Inflammatory macrophage treated with lipopolysaccharide for 4 hours (primary cell): ENCODE results near the gene SLC15A5.

ENCODE experiments used
- DNase-seq: peaks from one replicate; pipeline ENCODE4 v3.0.0-alpha.2; 2020

SLC15A5 gene

DNA sequence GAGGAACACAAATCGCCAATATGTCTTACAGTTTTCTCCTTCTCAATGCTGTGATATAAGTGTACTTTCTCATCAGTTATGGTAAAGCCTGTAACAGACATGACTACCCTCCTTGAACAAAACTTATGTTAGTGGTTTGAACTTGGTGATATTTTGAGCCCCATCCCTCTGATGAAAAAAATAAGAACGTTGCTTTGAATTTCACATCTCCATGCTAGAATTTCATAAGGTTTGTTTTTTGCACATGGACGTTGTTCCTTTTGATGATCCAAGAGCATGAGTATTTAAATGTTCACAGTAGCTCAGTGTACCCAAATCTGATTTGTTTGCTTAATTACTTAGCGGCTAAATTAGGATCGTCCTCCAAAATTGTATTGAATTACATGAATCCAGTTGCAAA, at the start of gene SLC15A5:
TSS of gene SLC15A5 (minus strand) at position 101 of the 400 bp plus-strand sequence. CDS start at position 101, 0 bp downstream.
- DNase-seq, result no peak

DNA sequence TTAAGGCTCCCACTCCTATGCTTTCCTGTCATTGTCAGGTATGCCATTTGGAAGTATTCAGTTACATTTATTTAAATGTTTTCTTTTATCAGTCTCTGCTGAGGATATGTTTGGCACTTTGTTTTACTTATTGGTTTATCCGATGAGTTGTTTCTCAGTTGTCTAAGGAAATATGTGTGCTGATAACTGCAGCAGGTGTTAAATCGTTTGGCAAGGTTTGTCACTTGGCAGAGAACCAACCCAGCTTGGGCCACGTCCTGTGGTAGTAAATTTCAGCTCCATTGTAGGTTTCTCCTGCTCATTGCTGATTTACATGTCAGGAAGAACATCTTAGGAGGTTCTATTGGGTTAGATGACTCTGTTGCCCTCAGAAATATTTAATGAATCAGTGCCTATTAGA, 47.9 kb upstream of the SLC15A5 start:
- DNase-seq, result no peak

- no peak for DNase-seq
Measured at GRCh38 chr12:16324772-16325171, 47.3 kb upstream of the SLC15A5 start.

- DNase-seq, result no peak
Measured at GRCh38 chr12:16324272-16324671, 46.8 kb upstream of the SLC15A5 start.

GRCh38 chr12:16323638-16324037, 46.2 kb upstream of the SLC15A5 start:
- DNase-seq, result no peak

- DNase-seq, result no peak
Measured at GRCh38 chr12:16323010-16323409, 45.5 kb upstream of the SLC15A5 start.

GRCh38 chr12:16310934-16311333, 33.4 kb upstream of the SLC15A5 start:
- no peak for DNase-seq

DNA sequence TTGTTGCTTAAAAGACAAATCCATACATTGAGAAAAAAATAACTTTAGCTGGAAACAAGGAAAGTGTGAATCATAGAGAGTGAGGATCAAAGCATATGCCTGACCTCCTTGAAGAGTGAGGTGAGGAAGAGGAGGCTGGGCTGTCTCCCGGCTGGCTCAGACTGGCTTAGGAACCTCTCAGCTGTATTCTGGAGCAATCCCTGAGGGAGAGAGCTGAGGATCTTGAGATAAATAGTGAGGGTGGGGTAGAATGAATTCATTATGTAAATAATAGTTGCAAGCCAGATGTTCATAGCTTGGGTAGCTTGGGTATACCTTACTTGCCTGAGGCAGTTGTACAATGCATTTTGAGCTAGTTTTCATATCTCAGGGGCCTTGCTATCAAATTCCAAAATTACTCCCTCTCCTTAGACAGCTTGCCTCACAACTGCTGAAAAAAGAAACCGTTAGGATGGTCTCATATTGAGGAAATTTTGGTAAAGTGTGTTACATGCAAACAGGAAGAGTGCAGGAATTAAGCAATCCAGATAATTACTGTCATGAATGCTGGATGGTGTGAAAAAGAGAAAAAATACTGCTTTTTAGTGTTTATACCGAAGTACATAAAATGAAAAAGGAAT, 30.5 kb upstream of the SLC15A5 start:
- peak; percentile 7 for DNase-seq

- DNase-seq, result no peak
Measured at GRCh38 chr12:16303939-16304338, 26.5 kb upstream of the SLC15A5 start.

- no peak for DNase-seq
Measured at GRCh38 chr12:16300736-16301135, 23.3 kb upstream of the SLC15A5 start.

DNA sequence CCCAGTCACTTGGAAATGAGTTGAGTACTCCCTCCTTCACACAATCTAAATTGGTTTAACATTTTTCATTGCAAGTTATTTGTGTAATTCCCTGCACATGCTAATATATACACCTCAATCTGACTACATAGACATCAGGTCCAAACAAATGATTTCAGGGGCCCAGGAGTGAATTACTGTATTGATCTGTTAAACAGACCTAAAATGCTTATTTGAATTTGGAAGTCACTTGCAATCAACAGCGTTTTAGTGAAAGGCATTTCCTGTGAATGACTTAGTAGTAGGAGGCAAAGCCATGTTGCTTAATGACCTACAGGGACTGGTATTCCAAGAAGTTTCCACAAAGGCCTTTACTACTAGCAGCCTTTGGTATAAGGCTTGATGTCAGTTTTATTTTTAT, 22.6 kb upstream of the SLC15A5 start:
- DNase-seq, result no peak

DNA sequence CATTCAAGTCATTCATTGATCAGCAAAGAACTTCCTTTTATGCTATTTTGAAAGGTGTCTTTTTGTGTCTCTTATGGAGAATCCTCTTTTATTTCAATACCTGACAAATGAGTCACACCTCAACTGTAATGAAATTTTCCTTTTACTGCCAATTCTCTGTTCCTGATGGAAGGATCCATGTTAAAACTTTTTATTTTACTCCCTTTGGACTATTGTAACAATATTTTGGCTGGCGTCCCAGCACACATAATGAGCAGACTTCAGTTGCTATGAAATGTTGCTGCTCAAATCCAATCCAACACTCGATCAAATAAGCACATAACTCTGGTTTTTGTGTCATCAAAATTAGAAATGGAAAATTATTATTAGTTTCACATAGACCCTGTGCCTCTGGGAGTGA, 21.9 kb upstream of the SLC15A5 start:
- DNase-seq, result no peak

GRCh38 chr12:16297521-16297920, 20.0 kb upstream of the SLC15A5 start:
- DNase-seq, result no peak

GRCh38 chr12:16294376-16294956, 17.0 kb upstream of the SLC15A5 start:
- DNase-seq, result no peak

DNA sequence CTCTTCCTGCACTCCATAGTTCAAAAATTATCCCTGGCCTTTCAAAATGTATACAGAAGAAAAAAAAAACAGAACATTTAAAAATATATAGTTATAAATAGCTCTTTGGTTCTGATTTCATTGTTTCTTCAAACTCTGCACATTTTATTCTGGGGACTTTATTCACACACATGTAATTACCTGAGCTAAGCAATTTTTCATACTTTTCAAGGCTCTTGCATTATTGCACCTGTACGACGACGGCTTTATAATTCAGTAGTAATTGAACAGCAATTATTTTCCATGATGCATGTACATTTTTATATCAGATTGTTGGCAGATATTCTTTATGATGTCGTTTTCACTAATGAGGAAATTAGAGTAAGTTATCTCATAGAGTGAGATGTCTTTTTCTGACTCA, 13.5 kb upstream of the SLC15A5 start:
- no peak for DNase-seq

GRCh38 chr12:16285586-16285985, 8.1 kb upstream of the SLC15A5 start:
- no peak for DNase-seq

- DNase-seq, result no peak
Measured at GRCh38 chr12:16282978-16283377, 5.5 kb upstream of the SLC15A5 start.

GRCh38 chr12:16282081-16282480, 4.6 kb upstream of the SLC15A5 start:
- DNase-seq, result no peak

DNA sequence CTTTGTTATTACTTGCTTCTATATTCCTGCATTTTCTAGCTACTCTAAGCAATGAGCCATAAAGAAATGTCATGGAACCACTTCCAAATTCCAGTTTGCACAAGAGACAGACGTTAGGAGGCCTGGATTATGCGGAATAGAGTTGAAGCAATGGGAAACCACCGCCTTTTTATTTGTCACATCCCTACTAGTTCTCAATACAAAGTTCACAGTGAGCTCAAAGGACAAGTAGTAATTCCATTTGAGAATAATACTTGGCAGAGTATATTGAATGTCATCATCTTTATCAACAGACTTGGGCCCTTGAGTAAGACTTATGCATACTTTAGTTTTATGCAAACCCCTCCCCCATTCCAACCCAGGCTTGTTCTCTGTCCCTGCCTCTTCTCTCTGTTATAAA, 3.7 kb upstream of the SLC15A5 start:
- DNase-seq, result no peak

DNA sequence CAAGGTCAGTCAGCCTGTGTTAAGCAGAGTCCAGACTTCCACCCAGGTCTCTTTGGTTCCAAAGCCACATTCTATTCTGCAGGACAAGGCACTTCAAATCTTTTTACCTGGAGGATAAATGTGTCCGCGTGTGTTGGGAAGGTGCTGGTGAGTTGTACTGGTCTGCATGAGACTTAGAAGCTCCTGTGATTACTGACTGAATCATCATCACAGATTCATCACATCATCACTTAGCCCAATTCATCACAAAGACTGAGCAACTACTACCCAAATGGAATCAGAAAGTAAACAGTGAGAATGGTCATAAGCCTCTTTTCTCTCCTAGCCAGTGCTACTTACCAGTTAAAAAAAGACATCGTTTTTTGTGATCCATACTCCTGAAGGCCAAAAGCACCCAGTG, 5.3 kb downstream of the SLC15A5 start:
- no peak for DNase-seq

DNA sequence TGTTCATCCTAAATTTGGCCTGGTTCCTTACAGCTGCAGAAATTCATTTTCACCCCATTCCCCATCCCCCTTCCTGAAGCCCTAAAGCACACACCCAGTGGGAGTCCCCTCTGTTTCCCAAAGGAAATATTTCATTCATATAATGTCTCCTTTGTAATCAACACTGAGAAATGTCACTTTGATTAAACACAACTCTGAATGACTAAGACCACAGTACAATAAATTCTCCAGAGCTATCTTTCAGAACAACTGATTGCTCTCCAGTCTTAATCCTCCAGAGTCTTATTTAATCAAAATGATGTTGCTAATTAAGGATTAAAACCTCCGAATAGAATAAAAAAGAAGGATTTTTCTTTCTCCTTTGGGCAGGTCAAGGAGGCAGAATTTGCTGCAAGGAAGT, 6.4 kb downstream of the SLC15A5 start:
- no peak for DNase-seq

- no peak for DNase-seq
Measured at GRCh38 chr12:16269946-16270345, 7.5 kb downstream of the SLC15A5 start.

DNA sequence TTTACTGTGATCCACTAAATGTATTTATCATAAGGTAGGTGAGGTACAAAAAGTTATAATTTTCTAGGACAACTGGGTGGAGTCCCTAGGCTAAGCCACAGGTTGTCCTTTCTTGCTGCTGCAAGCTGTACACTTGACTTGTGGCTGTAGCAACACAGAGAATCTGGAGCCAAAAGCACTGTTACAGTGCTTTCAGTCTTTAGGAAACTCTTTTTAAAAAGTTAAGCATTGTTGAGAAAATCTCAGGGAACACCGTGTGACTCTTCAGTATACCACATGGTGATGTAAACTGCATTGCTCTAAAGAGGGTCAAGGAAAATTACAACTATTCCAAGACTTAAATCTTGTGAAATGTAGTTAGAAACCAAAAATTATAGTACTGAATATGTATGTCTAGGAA, 11.4 kb downstream of the SLC15A5 start:
- no peak for DNase-seq

DNA sequence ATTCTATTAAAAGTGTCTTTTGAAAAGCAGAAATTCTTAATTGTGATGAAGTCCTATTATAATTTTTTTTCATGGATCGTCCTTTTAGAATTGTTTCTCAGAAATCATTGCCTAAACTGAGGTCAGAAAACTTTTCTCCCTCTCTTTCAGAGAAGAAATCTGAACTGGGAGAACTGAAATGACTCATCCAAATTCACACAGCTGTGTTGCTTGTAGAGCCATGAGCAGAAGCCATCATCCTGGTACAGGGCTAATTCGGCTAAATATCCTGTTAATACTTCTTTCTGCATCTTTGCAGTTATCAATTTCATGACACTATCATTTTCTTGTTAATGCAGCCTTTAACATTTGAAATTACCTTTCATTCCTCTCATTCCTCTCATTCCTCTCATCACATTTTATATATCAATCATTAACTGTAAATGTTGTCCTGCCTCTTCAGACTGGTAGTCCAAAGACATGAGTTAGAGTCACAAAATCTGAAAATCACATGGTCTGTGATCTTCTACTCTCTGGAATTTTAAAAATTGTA, 15.5 kb downstream of the SLC15A5 start:
- DNase-seq, result no peak

- DNase-seq, result peak; percentile 55
Measured at GRCh38 chr12:16260206-16260605, 17.3 kb downstream of the SLC15A5 start.
